Fibroblast of lung (primary cell): Measurements from ENCODE around the gene RGS12.

Experiments used
- CTCF ChIP-seq, 2 donors: IDR thresholded peaks in 1 of 2; conservative IDR thresholded peaks in 1 of 2; 1 replicate in 1 of 2; 2 replicates in 1 of 2; pipeline ENCODE4 v1.5.1; 2011 to 2012; ENCODE audit warnings: low read length in 2 of 2, control low read depth in 1 of 2, inconsistent platforms in 1 of 2, low read depth in 1 of 2, mild to moderate bottlenecking in 1 of 2
- EZH2 ChIP-seq: IDR thresholded peaks from 2 replicates; pipeline ENCODE4 v1.5.1; 2012; ENCODE audit warnings: low read length, control low read depth, mild to moderate bottlenecking; ENCODE audit errors: missing control alignments

GRCh38 chr4:3252480-3252828 is 40.4 kb upstream of the RGS12 start:
- TF ChIP-seq CTCF (conservative IDR thresholded peaks at IDR 0.05 in 1 of 2, IDR thresholded peaks at IDR 0.05 in 1 of 2; ENCODE audit: low read depth in 1 of 2, low read length in 2 of 2) (no peak), EZH2 (no peak)
